ENCODE data around the gene SCG2.

Gene SCG2

DNA sequence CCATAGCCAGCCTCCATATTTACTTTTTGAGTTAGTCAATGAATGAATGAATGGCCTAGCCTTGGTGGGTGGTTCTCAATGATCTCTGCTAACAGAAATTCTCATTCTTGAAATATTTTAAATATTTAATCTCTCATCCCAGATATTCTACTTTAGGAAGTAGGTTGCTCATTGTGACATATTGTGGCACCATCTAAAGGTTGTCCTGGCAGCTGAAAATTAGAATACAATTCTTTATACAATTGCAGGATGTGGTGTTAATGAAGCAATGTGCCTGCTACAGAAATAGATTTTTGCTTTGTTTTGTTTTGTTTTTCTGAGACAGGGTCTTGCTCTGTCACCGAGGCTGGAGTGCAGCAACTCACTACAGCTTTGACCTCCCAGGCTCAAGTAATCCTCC is 35.8 kb downstream of the SCG2 start:
- no peak for DNase-seq

GRCh38 chr2:223563462-223563861 is 38.7 kb downstream of the SCG2 start:
- DNase-seq, result no peak

- DNase-seq, result no peak
Observed at GRCh38 chr2:223562078-223562477, 40.1 kb downstream of the SCG2 start.

DNA sequence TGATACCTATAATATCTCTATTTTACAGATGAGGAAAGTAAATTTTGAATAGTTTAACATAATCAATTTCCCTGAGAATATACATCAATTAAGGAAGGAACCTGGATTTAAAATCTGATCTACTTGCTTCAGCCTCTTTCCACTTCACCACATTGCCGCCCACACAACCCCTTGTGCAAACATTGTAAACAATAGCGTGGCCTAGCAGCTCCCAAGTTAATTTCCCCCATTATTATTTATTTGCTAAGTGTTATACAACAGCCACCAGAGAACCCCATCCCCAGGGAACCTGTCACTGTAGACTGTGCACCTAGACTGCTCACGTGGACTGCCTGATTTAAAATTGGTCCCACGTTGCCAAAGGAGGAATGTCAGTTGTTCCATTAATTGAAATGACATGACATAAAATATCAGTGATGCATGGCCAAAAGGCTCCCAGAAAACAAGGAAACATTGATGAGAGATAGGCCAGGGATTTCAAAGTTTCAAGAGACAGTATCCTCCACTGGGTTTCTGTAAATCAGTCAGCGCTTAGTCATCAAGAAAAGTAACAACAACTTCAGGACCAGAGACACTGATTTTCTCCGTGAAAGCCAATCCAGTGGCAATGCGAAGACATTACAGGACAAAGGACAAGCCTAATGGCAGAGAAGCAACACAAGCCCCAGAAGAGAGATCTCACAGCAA is 41.3 kb downstream of the SCG2 start:
- no peak for DNase-seq

- no peak for DNase-seq
Observed at GRCh38 chr2:223558970-223559369, 43.2 kb downstream of the SCG2 start.

DNA sequence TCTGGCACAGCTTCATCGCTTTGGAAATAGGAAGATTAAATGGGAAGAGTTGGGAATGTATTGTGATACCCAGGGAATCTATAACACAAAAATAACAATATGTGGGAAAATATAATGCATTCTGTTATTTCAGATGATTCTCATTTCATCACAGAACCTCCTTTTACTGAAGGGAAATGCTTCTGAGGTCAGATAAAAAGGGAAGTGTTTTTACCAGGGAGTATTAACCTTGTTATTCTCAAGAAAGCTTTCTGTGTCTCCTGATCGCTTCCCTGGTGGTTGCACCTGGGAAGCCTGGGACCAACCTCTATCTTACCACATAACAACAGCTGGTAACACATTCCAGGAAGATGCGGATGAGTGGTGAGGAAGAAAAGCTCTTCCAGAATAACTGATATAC is 47.2 kb downstream of the SCG2 start:
- no peak for DNase-seq

DNA sequence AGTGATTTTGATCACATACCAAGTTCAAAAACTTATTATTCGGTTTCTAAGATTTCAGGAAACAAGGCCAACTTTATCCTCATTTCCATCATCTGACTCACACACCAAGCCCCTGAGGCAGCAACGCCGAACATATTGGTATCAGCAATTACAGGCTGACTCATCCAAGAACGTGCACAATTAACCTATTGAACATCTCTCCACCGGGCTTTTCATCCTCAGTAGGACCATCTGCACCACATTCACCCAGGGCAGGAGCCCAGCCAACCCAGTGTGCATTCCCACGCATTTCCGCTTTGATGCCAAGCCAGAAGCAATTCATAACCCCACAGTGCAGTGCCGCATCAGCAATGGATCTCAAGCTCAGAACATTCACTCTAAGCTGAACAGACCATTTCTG is 52.9 kb downstream of the SCG2 start:
- no peak for DNase-seq

DNA sequence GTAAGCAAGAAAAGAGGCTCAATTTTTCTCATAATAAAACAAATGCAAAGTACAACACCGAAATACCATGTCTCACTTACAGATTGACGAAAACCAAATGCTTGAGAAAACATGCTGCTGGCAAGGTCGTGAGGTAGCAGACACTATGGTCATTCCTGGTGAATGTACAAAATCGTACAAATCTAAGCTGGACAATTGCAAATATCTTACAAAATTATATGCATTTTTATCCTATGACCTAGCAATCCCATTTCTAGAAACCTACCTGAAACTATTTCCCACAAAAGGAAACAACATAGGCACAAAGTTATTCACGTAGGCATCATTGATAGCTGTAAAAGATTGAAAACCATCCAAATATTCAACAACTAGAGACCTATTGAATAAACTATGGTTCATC is 54.0 kb downstream of the SCG2 start:
- DNase-seq, result no peak

Data from cerebellar nuclear complex (tissue), 1 donor.